Nephron progenitor cell (in vitro differentiated cells): ENCODE results near the gene PRKCE.

Experiments
- DNase-seq: peaks from one replicate; pipeline ENCODE4 v3.0.0; 2021
- H3K27ac Mint-ChIP-seq: 2 replicates; pipeline ENCODE4 v1.8.0; 2021; ENCODE audit warnings: mild to moderate bottlenecking, moderate library complexity, mixed read lengths
- H3K27me3 Mint-ChIP-seq: 2 replicates; pipeline ENCODE4 v1.8.0; 2021; ENCODE audit warnings: mild to moderate bottlenecking, low read depth, mixed read lengths; ENCODE audit not compliant: poor library complexity
- H3K36me3 Mint-ChIP-seq: 2 replicates; pipeline ENCODE4 v1.8.0; 2021; ENCODE audit warnings: low read depth, mixed read lengths
- H3K4me1 Mint-ChIP-seq: 2 replicates; pipeline ENCODE4 v1.8.0; 2021; ENCODE audit warnings: mixed read lengths
- H3K4me3 Mint-ChIP-seq: 2 replicates; pipeline ENCODE4 v1.8.0; 2021; ENCODE audit warnings: mild to moderate bottlenecking, moderate library complexity, mixed read lengths
- H3K9me3 Mint-ChIP-seq: 2 replicates; pipeline ENCODE4 v1.8.0; 2021; ENCODE audit warnings: mild to moderate bottlenecking, moderate library complexity, mixed read lengths
- TF ChIP-seq, protein P1 (sequence below): fragments of 200-600 bp; sonication (generic); IDR thresholded peaks from 2 replicates; pipeline ENCODE4 v1.5.0; 2021; ENCODE audit warnings: antibody characterized with exemption

The PRKCE gene

DNA sequence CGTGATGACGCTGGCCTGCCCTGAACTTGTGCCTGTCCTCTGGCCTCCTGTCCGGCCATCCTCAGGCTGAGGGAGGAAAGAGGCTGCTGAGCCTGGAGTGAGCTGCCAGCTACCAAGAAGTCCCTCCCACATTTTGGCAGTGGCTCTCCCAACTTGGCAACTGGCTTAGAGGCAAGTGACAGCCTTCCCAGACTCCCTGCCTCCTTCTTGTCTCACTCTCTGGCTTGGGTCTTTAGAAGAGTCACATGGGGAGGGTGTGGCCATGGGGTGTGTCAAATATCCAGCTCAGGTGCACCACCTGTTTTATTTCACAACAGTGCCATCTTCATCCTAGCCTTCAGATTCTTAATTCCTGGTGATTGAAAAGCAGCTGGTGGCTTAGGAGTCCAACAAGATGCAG, 222.9 kb downstream of the PRKCE start:
- no peak overlapping the region for H3K27ac Mint-ChIP-seq
- DNase-seq, result no peak
- no peak overlapping the region for H3K4me3 Mint-ChIP-seq
- H3K4me1 Mint-ChIP-seq, result peaks cover 26% of the 10 kb centered on the region
- peaks cover 21% of the 10 kb centered on the region for H3K27me3 Mint-ChIP-seq
- H3K9me3 Mint-ChIP-seq, result peaks cover 42% of the 10 kb centered on the region
- peaks cover 23% of the 10 kb centered on the region for H3K36me3 Mint-ChIP-seq
- TF ChIP-seq, protein P1, sequence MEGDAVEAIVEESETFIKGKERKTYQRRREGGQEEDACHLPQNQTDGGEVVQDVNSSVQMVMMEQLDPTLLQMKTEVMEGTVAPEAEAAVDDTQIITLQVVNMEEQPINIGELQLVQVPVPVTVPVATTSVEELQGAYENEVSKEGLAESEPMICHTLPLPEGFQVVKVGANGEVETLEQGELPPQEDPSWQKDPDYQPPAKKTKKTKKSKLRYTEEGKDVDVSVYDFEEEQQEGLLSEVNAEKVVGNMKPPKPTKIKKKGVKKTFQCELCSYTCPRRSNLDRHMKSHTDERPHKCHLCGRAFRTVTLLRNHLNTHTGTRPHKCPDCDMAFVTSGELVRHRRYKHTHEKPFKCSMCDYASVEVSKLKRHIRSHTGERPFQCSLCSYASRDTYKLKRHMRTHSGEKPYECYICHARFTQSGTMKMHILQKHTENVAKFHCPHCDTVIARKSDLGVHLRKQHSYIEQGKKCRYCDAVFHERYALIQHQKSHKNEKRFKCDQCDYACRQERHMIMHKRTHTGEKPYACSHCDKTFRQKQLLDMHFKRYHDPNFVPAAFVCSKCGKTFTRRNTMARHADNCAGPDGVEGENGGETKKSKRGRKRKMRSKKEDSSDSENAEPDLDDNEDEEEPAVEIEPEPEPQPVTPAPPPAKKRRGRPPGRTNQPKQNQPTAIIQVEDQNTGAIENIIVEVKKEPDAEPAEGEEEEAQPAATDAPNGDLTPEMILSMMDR, result no peak

- H3K27ac Mint-ChIP-seq, result no peak overlapping the region
- H3K4me1 Mint-ChIP-seq, result peaks cover 12% of the 10 kb centered on the region
- no peak for DNase-seq
- TF ChIP-seq, protein P1, result no peak
- H3K4me3 Mint-ChIP-seq, result no peak overlapping the region
- H3K36me3 Mint-ChIP-seq, result peaks cover 30% of the 10 kb centered on the region
- H3K27me3 Mint-ChIP-seq, result peaks cover 18% of the 10 kb centered on the region
- peaks cover 53% of the 10 kb centered on the region for H3K9me3 Mint-ChIP-seq
These were observed 225.1 kb downstream of the PRKCE start for GRCh38 chr2:45876611-45877010.

DNA sequence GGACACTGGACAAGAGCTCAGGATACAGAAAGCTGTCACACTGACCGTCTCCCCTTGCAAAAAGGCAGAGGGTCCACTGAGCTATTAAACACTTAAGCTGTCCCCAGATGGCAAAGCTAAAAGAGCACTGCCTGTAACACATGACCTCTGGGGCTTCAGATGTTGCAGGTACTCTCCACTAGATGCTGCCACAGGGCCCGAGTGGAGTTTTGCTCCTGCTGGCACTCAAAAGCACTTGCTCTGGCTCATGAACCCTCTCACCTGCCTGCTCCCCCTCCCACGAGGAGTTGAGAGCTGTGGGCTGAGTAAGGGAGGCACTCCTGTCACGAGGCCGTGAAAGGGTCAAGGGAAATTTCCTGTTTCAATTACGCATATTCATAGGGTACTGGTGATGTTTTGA, 227.9 kb downstream of the PRKCE start:
- peaks cover 30% of the 10 kb centered on the region for H3K36me3 Mint-ChIP-seq
- H3K27ac Mint-ChIP-seq, result no peak overlapping the region
- no peak overlapping the region for H3K4me3 Mint-ChIP-seq
- peaks cover 53% of the 10 kb centered on the region for H3K9me3 Mint-ChIP-seq
- TF ChIP-seq, protein P1, result no peak
- peaks cover 17% of the 10 kb centered on the region for H3K27me3 Mint-ChIP-seq
- no peak for DNase-seq
- H3K4me1 Mint-ChIP-seq, result no peaks in the 10 kb centered on the region

- Mint-ChIP-seq H3K4me1 (no peaks in the 10 kb centered on the region), H3K27me3 (peaks cover 17% of the 10 kb centered on the region), H3K9me3 (peaks cover 51% of the 10 kb centered on the region), H3K36me3 (peaks cover 30% of the 10 kb centered on the region), H3K4me3 (no peak overlapping the region), H3K27ac (no peak overlapping the region)
- no peak for DNase-seq
- TF ChIP-seq, protein P1, result no peak
These were observed 228.5 kb downstream of the PRKCE start for GRCh38 chr2:45879936-45880335.

GRCh38 chr2:45881970-45882581, 230.6 kb downstream of the PRKCE start:
- peaks cover 13% of the 10 kb centered on the region for H3K27me3 Mint-ChIP-seq
- H3K27ac Mint-ChIP-seq, result no peak overlapping the region
- TF ChIP-seq, protein P1, result no peak
- no peak overlapping the region for H3K4me3 Mint-ChIP-seq
- H3K9me3 Mint-ChIP-seq, result peaks cover 33% of the 10 kb centered on the region
- H3K36me3 Mint-ChIP-seq, result peaks cover 18% of the 10 kb centered on the region
- H3K4me1 Mint-ChIP-seq, result peaks cover 6% of the 10 kb centered on the region
- no peak for DNase-seq
